ENCODE measurements around the gene ERICH6B.

DNA sequence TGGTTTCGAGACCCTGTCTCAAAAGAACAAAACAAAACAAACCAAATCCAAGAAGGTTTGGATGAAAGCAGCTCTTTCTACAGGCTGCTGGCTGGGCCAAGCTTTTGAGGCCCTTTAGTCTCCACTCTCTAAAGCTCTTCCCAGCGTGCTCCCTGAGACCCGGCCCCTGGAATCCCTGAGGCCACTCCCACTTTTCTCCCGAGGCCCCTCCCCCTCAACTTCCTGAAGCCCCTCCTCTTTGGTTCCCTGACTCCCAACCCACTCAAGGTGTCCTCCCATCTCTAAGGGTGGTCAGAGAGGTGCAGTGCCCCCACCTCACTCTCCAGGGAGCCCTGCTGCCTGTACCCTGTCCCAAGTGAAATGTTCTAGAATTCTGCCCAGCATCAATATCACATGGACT is 10.6 kb downstream of the ERICH6B start:
- no peak for TF ChIP-seq POLR2A (IDR thresholded peaks at IDR 0.05)
- TF ChIP-seq, protein P1, sequence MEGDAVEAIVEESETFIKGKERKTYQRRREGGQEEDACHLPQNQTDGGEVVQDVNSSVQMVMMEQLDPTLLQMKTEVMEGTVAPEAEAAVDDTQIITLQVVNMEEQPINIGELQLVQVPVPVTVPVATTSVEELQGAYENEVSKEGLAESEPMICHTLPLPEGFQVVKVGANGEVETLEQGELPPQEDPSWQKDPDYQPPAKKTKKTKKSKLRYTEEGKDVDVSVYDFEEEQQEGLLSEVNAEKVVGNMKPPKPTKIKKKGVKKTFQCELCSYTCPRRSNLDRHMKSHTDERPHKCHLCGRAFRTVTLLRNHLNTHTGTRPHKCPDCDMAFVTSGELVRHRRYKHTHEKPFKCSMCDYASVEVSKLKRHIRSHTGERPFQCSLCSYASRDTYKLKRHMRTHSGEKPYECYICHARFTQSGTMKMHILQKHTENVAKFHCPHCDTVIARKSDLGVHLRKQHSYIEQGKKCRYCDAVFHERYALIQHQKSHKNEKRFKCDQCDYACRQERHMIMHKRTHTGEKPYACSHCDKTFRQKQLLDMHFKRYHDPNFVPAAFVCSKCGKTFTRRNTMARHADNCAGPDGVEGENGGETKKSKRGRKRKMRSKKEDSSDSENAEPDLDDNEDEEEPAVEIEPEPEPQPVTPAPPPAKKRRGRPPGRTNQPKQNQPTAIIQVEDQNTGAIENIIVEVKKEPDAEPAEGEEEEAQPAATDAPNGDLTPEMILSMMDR (IDR thresholded peaks at IDR 0.05) = no peak
- no peak for TF ChIP-seq POLR2AphosphoS5 (IDR thresholded peaks at IDR 0.05)
- no peak for TF ChIP-seq EP300 (IDR thresholded peaks at IDR 0.05)
